K562 (cell line): ENCODE measurements around the gene METTL3. TPM values are rescaled to one million over a fixed set of nuclear protein-coding genes. Genes with fewer than 3 reads are reported as not detected.

ENCODE experiments used
- BHLHE40 ChIP-seq: IDR thresholded peaks from 2 replicates; pipeline ENCODE4 v1.6.1; 2011; ENCODE audit warnings: low read length, improper control_type of control experiment
- CBX1 ChIP-seq: sonication (generic); IDR thresholded peaks from 2 replicates; pipeline ENCODE4 v1.6.1; 2016; ENCODE audit warnings: antibody characterized with exemption, low read depth, mild to moderate bottlenecking
- CREM ChIP-seq: IDR thresholded peaks from 2 replicates; pipeline ENCODE4 v1.6.1; 2014; ENCODE audit warnings: antibody characterized with exemption, low read depth
- FOXK2 ChIP-seq, 2 experiments: fragments of 450-650 bp; IDR thresholded peaks in 1 of 2; conservative IDR thresholded peaks in 1 of 2; 2 replicates each; pipeline ENCODE4 v1.6.1; 2016; ENCODE audit warnings: low read depth in 2 of 2, mild to moderate bottlenecking in 1 of 2
- GATA2 ChIP-seq: sonication (generic); formaldehyde crosslinking; IDR thresholded peaks from 2 replicates; pipeline ENCODE4 v1.4.0; 2020; ENCODE audit warnings: mild to moderate bottlenecking, missing genetic modification reagents
- HDAC6 ChIP-seq: IDR thresholded peaks from 2 replicates; pipeline ENCODE4 v1.6.1; 2012; ENCODE audit warnings: low read depth, mild to moderate bottlenecking, control low read depth, inconsistent platforms, low read length, moderate library complexity
- HMGN3 ChIP-seq: IDR thresholded peaks from 2 replicates; pipeline ENCODE4 v1.6.1; 2011; ENCODE audit warnings: borderline replicate concordance, low read depth, mild to moderate bottlenecking, mixed read lengths, low read length; ENCODE audit not compliant: insufficient read length; ENCODE audit errors: extremely low read depth
- JUND ChIP-seq, 2 experiments: IDR thresholded peaks; 2 replicates in 1 of 2; 3 replicates in 1 of 2; pipeline ENCODE4 v1.6.1; 2011; ENCODE audit warnings: borderline replicate concordance in 2 of 2, low read depth in 2 of 2, low read length in 2 of 2, improper control_type of control experiment in 1 of 2, missing biosample characterization in 1 of 2, missing genetic modification characterization in 1 of 2, missing genetic modification reagents in 1 of 2
- MCM3 ChIP-seq: fragments of 450-650 bp; IDR thresholded peaks from 2 replicates; pipeline ENCODE4 v1.6.1; 2016
- NCOA1 ChIP-seq: fragments of 450-650 bp; IDR thresholded peaks from 2 replicates; pipeline ENCODE4 v1.6.1; 2016; ENCODE audit warnings: low read depth
- POLR2H ChIP-seq: IDR thresholded peaks from 2 replicates; pipeline ENCODE4 v1.6.1; 2016; ENCODE audit warnings: missing genetic modification characterization, low read depth, mild to moderate bottlenecking, control low read depth, missing compliant biosample characterization, moderate library complexity
- POLR3G ChIP-seq: IDR thresholded peaks from 2 replicates; pipeline ENCODE4 v1.6.1; 2011; ENCODE audit not compliant: insufficient read length, insufficient replicate concordance; ENCODE audit errors: extremely low read depth
- PTTG1 ChIP-seq: fragments of 450-650 bp; IDR thresholded peaks from 2 replicates; pipeline ENCODE4 v1.6.1; 2016; ENCODE audit warnings: low read depth, mild to moderate bottlenecking, missing genetic modification characterization, missing compliant biosample characterization
- RBM22 ChIP-seq: fragments of 200-400 bp; formaldehyde crosslinking; IDR thresholded peaks from 2 replicates; pipeline ENCODE4 v1.6.1; 2018; ENCODE audit warnings: low read length, low read depth; ENCODE audit not compliant: poor library complexity, severe bottlenecking
- TCF3 ChIP-seq: sonication (generic); formaldehyde crosslinking; IDR thresholded peaks from 2 replicates; pipeline ENCODE4 v1.4.0; 2020; ENCODE audit warnings: mild to moderate bottlenecking, missing genetic modification reagents
- YY1 ChIP-seq, 3 experiments: IDR thresholded peaks; 2 replicates each; pipeline ENCODE4 v1.6.1; 2011; ENCODE audit warnings: low read length in 2 of 3, mild to moderate bottlenecking in 2 of 3, moderate library complexity in 2 of 3, borderline replicate concordance in 1 of 3, control low read depth in 1 of 3, low read depth in 1 of 3; ENCODE audit not compliant: insufficient read depth in 3 of 3, insufficient replicate concordance in 2 of 3, control insufficient read depth in 1 of 3, insufficient read length in 1 of 3; ENCODE audit errors: extremely low read depth in 1 of 3
- ZC3H11A ChIP-seq: IDR thresholded peaks from 2 replicates; pipeline ENCODE4 v1.6.1; 2012; ENCODE audit warnings: low read depth, low read length, improper control_type of control experiment
- ZNF212 ChIP-seq: fragments of 450-650 bp; formaldehyde crosslinking; IDR thresholded peaks from 2 replicates; pipeline ENCODE4 v1.4.0; 2020; ENCODE audit warnings: mild to moderate bottlenecking
- ZNF24 ChIP-seq: fragments of 450-650 bp; IDR thresholded peaks from 2 replicates; pipeline ENCODE4 v1.6.1; 2016
- ZNF707 ChIP-seq: fragments of 250-450 bp; sonication (Bioruptor Pico); conservative IDR thresholded peaks from 2 replicates; pipeline ENCODE4 v1.8.0; 2022; ENCODE audit warnings: inconsistent platforms, mild to moderate bottlenecking, moderate library complexity
- polyA plus RNA-seq, 8 experiments: library from polyadenylated mRNA; depleted of rRNA in 4 of 8; stranded (reverse) in 5 of 8; unstranded in 3 of 8; fragments of >200 nt; fragmentation: Nextera tagmentation in 2 of 8; fragmentation: Illumina TruSeq in 1 of 8; extraction: Ambion mirVana in 2 of 8; extraction: Trizol in 1 of 8; gene quantifications; 2 replicates each; pipeline versions ENCODE4 v1.2.1 to v1.2.3, GENCODE V29; 2011 to 2014; ENCODE audit warnings: inconsistent platforms in 1 of 8, missing spikeins in 1 of 8
- total RNA-seq, 7 experiments: library from RNA; depleted of rRNA in 6 of 7; stranded (reverse); fragments of >200 nt in 6 of 7; fragmentation: Illumina TruSeq in 2 of 7; extraction: Trizol in 2 of 7; gene quantifications; 2 replicates each; pipeline versions ENCODE4 v1.2.1 to v1.2.3, GENCODE V29; 2011 to 2021; ENCODE audit warnings: low replicate concordance in 1 of 7
- TF ChIP-seq, protein P1 (sequence below): fragments of 450-650 bp; formaldehyde crosslinking; IDR thresholded peaks from 2 replicates; pipeline ENCODE4 v1.4.0; 2020; ENCODE audit warnings: mild to moderate bottlenecking, moderate library complexity
- TF ChIP-seq, protein P2 (sequence below): fragments of 250-450 bp; sonication (Bioruptor Pico); IDR thresholded peaks from 2 replicates; pipeline ENCODE4 v1.4.0; 2020; ENCODE audit warnings: borderline replicate concordance
- TF ChIP-seq, protein P3 (sequence below): sonication (generic); formaldehyde crosslinking; IDR thresholded peaks from 2 replicates; pipeline ENCODE4 v1.8.1; 2023; ENCODE audit warnings: mild to moderate bottlenecking, missing genetic modification reagents, moderate library complexity

Gene METTL3
- total and polyA plus RNA-seq, 9 of the 15 experiments (the other 6 are each of a cell fraction or from before 2014, with no cell fraction given) = 42.1 to 151 (median 65.7) TPM

DNA sequence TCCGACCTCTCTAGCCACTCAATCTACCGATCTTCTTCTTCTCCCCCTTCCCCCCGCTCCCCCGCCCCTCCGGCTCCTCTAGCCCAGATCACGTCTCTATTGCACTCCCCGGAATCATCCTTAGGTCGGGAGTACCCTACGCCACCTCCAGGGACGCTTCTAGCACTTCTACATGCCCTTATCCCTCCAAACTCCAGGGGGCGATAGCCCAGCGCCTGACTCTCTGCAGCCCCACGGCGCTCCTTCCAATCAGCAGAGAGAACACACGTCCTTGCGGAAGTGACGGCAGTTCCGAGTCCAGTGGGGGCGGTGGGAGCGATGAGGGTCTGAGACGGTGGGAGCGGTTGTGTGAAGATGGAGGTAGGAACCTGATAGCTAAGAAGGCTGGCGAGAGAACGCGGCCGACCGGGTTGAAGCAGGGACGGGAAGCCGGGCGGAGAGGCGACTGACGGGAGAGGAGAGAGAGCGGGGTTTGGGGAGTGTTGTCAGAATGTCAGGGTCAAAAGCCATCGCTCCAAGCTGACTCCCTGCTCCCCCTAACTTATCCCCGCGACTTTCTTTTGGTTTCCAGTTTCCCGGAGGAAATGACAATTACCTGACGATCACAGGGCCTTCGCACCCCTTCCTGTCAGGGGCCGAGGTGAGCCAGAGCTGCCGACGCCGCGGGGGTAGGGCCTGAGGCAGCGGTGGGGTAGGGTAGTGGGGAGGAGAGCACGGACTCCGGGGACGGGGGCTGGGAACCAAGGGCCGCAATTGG is 34.0 kb downstream of the METTL3 start, which contains the start of the genes RAB2B and TOX4 (continued):
- TF ChIP-seq MCM3 (no peak), GATA2 (no peak), PTTG1 (tag) (no peak), FOXK2 (conservative IDR thresholded peaks at IDR 0.05 in 1 of 2, IDR thresholded peaks at IDR 0.05 in 1 of 2; ENCODE audit: low read depth in 2 of 2) (peak; percentile 73 to 83), BHLHE40 (no peak), TCF3 (CRISPR knock-in tag) (no peak), CBX1 (no peak), HDAC6 (no peak), ZC3H11A (no peak), YY1 (IDR thresholded peaks at IDR 0.05; ENCODE audit: borderline replicate concordance in 1 of 3, control insufficient read depth in 1 of 3, extremely low read depth in 1 of 3, insufficient read depth in 3 of 3, insufficient read length in 1 of 3, insufficient replicate concordance in 2 of 3, low read depth in 1 of 3, low read length in 2 of 3) (peak in 2 of 3 experiments; percentile 28 to 43), RBM22 (no peak), POLR3G (no peak), ZNF707 (CRISPR knock-in tag) (no peak), HMGN3 (no peak), ZNF212 (CRISPR knock-in tag) (no peak), POLR2H (no peak), JUND (IDR thresholded peaks at IDR 0.05; ENCODE audit: borderline replicate concordance, low read depth, low read length) (peak; percentile 69; the same call in 1 of the 2 replicates), JUND (tag; IDR thresholded peaks at IDR 0.05; ENCODE audit: borderline replicate concordance, low read depth, low read length) (no peak), CREM (peak; percentile 93), NCOA1 (no peak), ZNF24 (no peak)
- TF ChIP-seq, protein P1, sequence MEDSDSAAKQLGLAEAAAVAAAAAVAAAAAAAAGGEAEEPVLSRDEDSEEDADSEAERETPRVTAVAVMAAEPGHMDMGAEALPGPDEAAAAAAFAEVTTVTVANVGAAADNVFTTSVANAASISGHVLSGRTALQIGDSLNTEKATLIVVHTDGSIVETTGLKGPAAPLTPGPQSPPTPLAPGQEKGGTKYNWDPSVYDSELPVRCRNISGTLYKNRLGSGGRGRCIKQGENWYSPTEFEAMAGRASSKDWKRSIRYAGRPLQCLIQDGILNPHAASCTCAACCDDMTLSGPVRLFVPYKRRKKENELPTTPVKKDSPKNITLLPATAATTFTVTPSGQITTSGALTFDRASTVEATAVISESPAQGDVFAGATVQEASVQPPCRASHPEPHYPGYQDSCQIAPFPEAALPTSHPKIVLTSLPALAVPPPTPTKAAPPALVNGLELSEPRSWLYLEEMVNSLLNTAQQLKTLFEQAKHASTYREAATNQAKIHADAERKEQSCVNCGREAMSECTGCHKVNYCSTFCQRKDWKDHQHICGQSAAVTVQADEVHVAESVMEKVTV (CRISPR knock-in tag) = no peak
- TF ChIP-seq, protein P2, sequence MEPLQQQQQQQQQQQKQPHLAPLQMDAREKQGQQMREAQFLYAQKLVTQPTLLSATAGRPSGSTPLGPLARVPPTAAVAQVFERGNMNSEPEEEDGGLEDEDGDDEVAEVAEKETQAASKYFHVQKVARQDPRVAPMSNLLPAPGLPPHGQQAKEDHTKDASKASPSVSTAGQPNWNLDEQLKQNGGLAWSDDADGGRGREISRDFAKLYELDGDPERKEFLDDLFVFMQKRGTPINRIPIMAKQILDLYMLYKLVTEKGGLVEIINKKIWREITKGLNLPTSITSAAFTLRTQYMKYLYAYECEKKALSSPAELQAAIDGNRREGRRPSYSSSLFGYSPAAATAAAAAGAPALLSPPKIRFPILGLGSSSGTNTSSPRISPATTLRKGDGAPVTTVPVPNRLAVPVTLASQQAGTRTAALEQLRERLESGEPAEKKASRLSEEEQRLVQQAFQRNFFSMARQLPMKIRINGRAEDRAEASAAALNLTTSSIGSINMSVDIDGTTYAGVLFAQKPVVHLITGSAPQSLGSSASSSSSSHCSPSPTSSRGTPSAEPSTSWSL = no peak
- TF ChIP-seq, protein P3, sequence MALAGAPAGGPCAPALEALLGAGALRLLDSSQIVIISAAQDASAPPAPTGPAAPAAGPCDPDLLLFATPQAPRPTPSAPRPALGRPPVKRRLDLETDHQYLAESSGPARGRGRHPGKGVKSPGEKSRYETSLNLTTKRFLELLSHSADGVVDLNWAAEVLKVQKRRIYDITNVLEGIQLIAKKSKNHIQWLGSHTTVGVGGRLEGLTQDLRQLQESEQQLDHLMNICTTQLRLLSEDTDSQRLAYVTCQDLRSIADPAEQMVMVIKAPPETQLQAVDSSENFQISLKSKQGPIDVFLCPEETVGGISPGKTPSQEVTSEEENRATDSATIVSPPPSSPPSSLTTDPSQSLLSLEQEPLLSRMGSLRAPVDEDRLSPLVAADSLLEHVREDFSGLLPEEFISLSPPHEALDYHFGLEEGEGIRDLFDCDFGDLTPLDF (CRISPR knock-in tag) = no peak
